GM12878 (cell line): ENCODE results near the gene DDX49. TPM values are rescaled to one million over a fixed set of nuclear protein-coding genes. Genes with fewer than 3 reads are reported as not detected.
A peak's percentile ranks its signal among the peaks of the same experiment; 100 is the strongest.

Experiments
- ASH2L ChIP-seq: fragments of 300-600, 200-600 bp; sonication (generic); IDR thresholded peaks from 2 replicates; pipeline ENCODE4 v1.6.1; 2017; ENCODE audit warnings: low read depth, mild to moderate bottlenecking, borderline replicate concordance
- BCLAF1 ChIP-seq: fragments of 450-650 bp; IDR thresholded peaks from 2 replicates; pipeline ENCODE4 v1.6.1; 2017; ENCODE audit warnings: antibody characterized with exemption, mild to moderate bottlenecking, moderate library complexity
- CHD2 ChIP-seq: IDR thresholded peaks from 2 replicates; pipeline ENCODE4 v1.6.1; 2011; ENCODE audit warnings: low read depth, low read length, improper control_type of control experiment, borderline replicate concordance
- CTCF ChIP-seq, 3 experiments: IDR thresholded peaks in 2 of 3; conservative IDR thresholded peaks in 1 of 3; 2 replicates each; pipeline ENCODE4 v1.5.1; 2011; ENCODE audit warnings: low read depth in 3 of 3, low read length in 3 of 3, mild to moderate bottlenecking in 3 of 3, control low read depth in 2 of 3, moderate library complexity in 2 of 3, inconsistent platforms in 1 of 3, mixed read lengths in 1 of 3; ENCODE audit not compliant: control insufficient read depth in 2 of 3, insufficient read depth in 1 of 3; ENCODE audit errors: extremely low read depth in 1 of 3
- ESRRA ChIP-seq: IDR thresholded peaks from 2 replicates; pipeline ENCODE4 v1.6.1; 2012; ENCODE audit warnings: mild to moderate bottlenecking, low read length, improper control_type of control experiment
- IKZF1 ChIP-seq: fragments of 450-650 bp; conservative IDR thresholded peaks from 2 replicates; pipeline ENCODE4 v1.6.1; 2017; ENCODE audit warnings: antibody characterized with exemption, mild to moderate bottlenecking
- JUNB ChIP-seq: IDR thresholded peaks from 2 replicates; pipeline ENCODE4 v1.6.1; 2016; ENCODE audit warnings: antibody characterized with exemption, mild to moderate bottlenecking
- LARP7 ChIP-seq: fragments of 450-650 bp; IDR thresholded peaks from 2 replicates; pipeline ENCODE4 v1.6.1; 2017; ENCODE audit warnings: mild to moderate bottlenecking
- MAX ChIP-seq: IDR thresholded peaks from 2 replicates; pipeline ENCODE4 v1.6.1; 2012; ENCODE audit warnings: low read depth, low read length, improper control_type of control experiment
- NBN ChIP-seq: fragments of 450-650 bp; IDR thresholded peaks from 2 replicates; pipeline ENCODE4 v1.6.1; 2016
- NR2C1 ChIP-seq: fragments of 450-650 bp; IDR thresholded peaks from 2 replicates; pipeline ENCODE4 v1.6.1; 2017; ENCODE audit warnings: antibody characterized with exemption, mild to moderate bottlenecking, moderate library complexity
- POLR2A ChIP-seq: IDR thresholded peaks from 2 replicates; pipeline ENCODE4 v1.6.1; 2011; ENCODE audit warnings: low read depth, mild to moderate bottlenecking, low read length
- POLR2AphosphoS5 ChIP-seq: IDR thresholded peaks from 2 replicates; pipeline ENCODE4 v1.6.1; 2011; ENCODE audit warnings: mild to moderate bottlenecking, low read length, inconsistent platforms
- RFX5 ChIP-seq: IDR thresholded peaks from 2 replicates; pipeline ENCODE4 v1.6.1; 2011; ENCODE audit warnings: low read depth, low read length, improper control_type of control experiment
- SMAD1 ChIP-seq: fragments of 450-650 bp; IDR thresholded peaks from 2 replicates; pipeline ENCODE4 v1.6.1; 2018; ENCODE audit warnings: mild to moderate bottlenecking, low read depth; ENCODE audit not compliant: partially characterized antibody
- SMARCA5 ChIP-seq: fragments of 450-650 bp; IDR thresholded peaks from 2 replicates; pipeline ENCODE4 v1.6.1; 2017; ENCODE audit warnings: mild to moderate bottlenecking
- SP1 ChIP-seq: IDR thresholded peaks from one replicate; pipeline ENCODE4 v1.6.1; 2011; ENCODE audit warnings: low read depth, low read length
- SUPT20H ChIP-seq: IDR thresholded peaks from 2 replicates; pipeline ENCODE4 v1.6.1; 2011; ENCODE audit warnings: low read depth, mild to moderate bottlenecking, low read length, moderate library complexity, borderline replicate concordance; ENCODE audit not compliant: control insufficient read depth
- TAF1 ChIP-seq: IDR thresholded peaks from 2 replicates; pipeline ENCODE4 v1.6.1; 2011; ENCODE audit warnings: mild to moderate bottlenecking, low read depth, low read length, borderline replicate concordance
- TARDBP ChIP-seq: IDR thresholded peaks from 2 replicates; pipeline ENCODE4 v1.6.1; 2016; ENCODE audit warnings: borderline replicate concordance
- TBL1XR1 ChIP-seq: IDR thresholded peaks from 2 replicates; pipeline ENCODE4 v1.6.1; 2012; ENCODE audit warnings: low read depth, low read length, improper control_type of control experiment
- ZNF687 ChIP-seq: fragments of 450-650 bp; IDR thresholded peaks from 2 replicates; pipeline ENCODE4 v1.6.1; 2017; ENCODE audit warnings: mild to moderate bottlenecking, moderate library complexity
- ZZZ3 ChIP-seq: IDR thresholded peaks from 2 replicates; pipeline ENCODE4 v1.6.1; 2011; ENCODE audit warnings: low read depth; ENCODE audit not compliant: control insufficient read depth, insufficient read length
- polyA plus RNA-seq, 11 experiments: library from polyadenylated mRNA; depleted of rRNA in 4 of 11; unstranded in 6 of 11; stranded (reverse) in 5 of 11; fragments of >200 nt; fragmentation: Nextera tagmentation in 4 of 11; fragmentation: Illumina TruSeq in 1 of 11; extraction: Ambion mirVana in 4 of 11; extraction: Trizol in 1 of 11; gene quantifications; 1 replicate in 1 of 11; 2 replicates in 10 of 11; pipeline versions ENCODE4 v1.2.1 to v1.2.3, GENCODE V29; 2011 to 2016; ENCODE audit warnings: inconsistent platforms in 2 of 11, missing spikeins in 2 of 11, low read depth in 1 of 11
- total RNA-seq, 4 experiments: library from RNA; depleted of rRNA in 3 of 4; stranded (reverse); fragments of >200 nt in 3 of 4; fragmentation: Illumina TruSeq in 1 of 4; extraction: Trizol in 1 of 4; gene quantifications; 2 replicates each; pipeline versions ENCODE4 v1.2.1 to v1.2.3, GENCODE V29; 2013 to 2021

Gene DDX49
- total and polyA plus RNA-seq, 10 of the 15 experiments (the other 5 are each of a cell fraction or from before 2014, with no cell fraction given) = 0.58 to 102 (median 48.1) TPM

- TF ChIP-seq BCLAF1 (no peak), ESRRA (0 out of 2 replicates have a peak, but pooled peaks have one; percentile 19), TARDBP (peak; percentile 75; the same call in 1 of the 2 replicates), POLR2AphosphoS5 (peak; percentile 98), IKZF1 (peak; percentile 100), ASH2L (no peak), TAF1 (peak; percentile 91), JUNB (no peak), SP1 (peak; percentile 95), ZNF687 (peak; percentile 37; the same call in 1 of the 2 replicates), SUPT20H (no peak), SMARCA5 (no peak; the same call in 1 of the 2 replicates), CHD2 (peak; percentile 96), RFX5 (no peak), TBL1XR1 (peak; percentile 51; the same call in 1 of the 2 replicates), SMAD1 (peak; percentile 49), MAX (peak; percentile 84; the same call in 1 of the 2 replicates), NBN (peak; percentile 94), ZZZ3 (no peak), CTCF (IDR thresholded peaks at IDR 0.05 in 2 of 3, conservative IDR thresholded peaks at IDR 0.05 in 1 of 3; ENCODE audit: control insufficient read depth in 2 of 3, extremely low read depth in 1 of 3, insufficient read depth in 1 of 3, low read depth in 3 of 3, low read length in 3 of 3) (no peak), POLR2A (peak; percentile 94), LARP7 (peak; percentile 65; the same call in 1 of the 2 replicates), NR2C1 (peak; percentile 49; the same call in 1 of the 2 replicates)
Measured at GRCh38 chr19:18919086-18919899, at the start of gene DDX49, which contains the start of gene COPE (continued).
